A549 (cell line): ENCODE results near the gene ADCK2.

Source experiments
- CHD4 ChIP-seq: fragments of 200-600 bp; sonication (generic); IDR thresholded peaks from 2 replicates; pipeline ENCODE4 v1.6.1; 2016; ENCODE audit warnings: antibody characterized with exemption, mild to moderate bottlenecking, borderline replicate concordance
- HOXA7 ChIP-seq: fragments of 250-450 bp; sonication (Bioruptor Pico); IDR thresholded peaks from 2 replicates; pipeline ENCODE4 v1.5.0; 2020; ENCODE audit warnings: mild to moderate bottlenecking, moderate library complexity
- MAZ ChIP-seq: fragments of 150-350 bp; IDR thresholded peaks from 2 replicates; pipeline ENCODE4 v1.6.1; 2014; ENCODE audit warnings: antibody characterized with exemption, low read depth, low read length, borderline replicate concordance
- POLR2A ChIP-seq: IDR thresholded peaks from 2 replicates; pipeline ENCODE4 v1.6.1; 2012; ENCODE audit warnings: mild to moderate bottlenecking, low read length
- TF ChIP-seq, protein P1 (sequence below): fragments of >200 bp; sonication (Bioruptor Twin); formaldehyde crosslinking; IDR thresholded peaks from 3 replicates; pipeline ENCODE4 v1.5.1; 2016
- TF ChIP-seq, protein P2 (sequence below): fragments of 450-650 bp; IDR thresholded peaks from 2 replicates; pipeline ENCODE4 v1.6.1; 2014; ENCODE audit warnings: antibody characterized with exemption

DNA sequence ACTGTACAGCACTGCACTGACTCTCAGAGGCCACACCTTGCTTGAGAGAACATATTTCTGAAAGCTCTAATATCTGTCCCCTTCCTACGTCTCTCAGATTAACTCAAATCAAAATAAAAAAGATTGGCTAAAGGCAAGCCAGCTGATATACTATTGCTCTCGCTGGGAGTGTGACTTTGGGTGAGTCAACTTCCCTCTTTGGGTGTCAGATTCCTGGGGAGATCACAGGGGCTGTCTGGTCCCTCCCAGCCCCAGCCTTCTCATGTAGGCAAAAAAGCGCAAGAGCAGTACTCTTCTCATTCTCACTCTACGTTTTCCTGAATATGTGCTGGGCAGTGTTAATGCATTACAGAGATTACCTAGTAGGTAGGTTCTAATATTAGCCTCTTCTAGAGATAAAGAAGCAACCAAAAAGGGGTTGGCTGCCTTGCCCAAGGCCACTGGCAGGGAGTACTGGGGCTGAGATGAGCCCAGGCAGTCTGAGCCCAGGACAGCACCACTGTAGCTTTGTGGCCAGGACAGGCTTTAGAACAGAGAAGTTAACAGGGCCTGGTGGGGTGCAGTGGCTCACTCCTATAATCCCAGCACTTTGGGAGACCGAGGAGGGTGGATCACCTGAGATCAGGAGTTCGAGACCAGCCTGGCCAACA, 23.1 kb upstream of the ADCK2 start:
- TF ChIP-seq CHD4, result no peak
- TF ChIP-seq, protein P1, sequence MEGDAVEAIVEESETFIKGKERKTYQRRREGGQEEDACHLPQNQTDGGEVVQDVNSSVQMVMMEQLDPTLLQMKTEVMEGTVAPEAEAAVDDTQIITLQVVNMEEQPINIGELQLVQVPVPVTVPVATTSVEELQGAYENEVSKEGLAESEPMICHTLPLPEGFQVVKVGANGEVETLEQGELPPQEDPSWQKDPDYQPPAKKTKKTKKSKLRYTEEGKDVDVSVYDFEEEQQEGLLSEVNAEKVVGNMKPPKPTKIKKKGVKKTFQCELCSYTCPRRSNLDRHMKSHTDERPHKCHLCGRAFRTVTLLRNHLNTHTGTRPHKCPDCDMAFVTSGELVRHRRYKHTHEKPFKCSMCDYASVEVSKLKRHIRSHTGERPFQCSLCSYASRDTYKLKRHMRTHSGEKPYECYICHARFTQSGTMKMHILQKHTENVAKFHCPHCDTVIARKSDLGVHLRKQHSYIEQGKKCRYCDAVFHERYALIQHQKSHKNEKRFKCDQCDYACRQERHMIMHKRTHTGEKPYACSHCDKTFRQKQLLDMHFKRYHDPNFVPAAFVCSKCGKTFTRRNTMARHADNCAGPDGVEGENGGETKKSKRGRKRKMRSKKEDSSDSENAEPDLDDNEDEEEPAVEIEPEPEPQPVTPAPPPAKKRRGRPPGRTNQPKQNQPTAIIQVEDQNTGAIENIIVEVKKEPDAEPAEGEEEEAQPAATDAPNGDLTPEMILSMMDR, result no peak
- no peak for TF ChIP-seq POLR2A
- TF ChIP-seq HOXA7 (CRISPR knock-in tag), result no peak
- TF ChIP-seq, protein P2, sequence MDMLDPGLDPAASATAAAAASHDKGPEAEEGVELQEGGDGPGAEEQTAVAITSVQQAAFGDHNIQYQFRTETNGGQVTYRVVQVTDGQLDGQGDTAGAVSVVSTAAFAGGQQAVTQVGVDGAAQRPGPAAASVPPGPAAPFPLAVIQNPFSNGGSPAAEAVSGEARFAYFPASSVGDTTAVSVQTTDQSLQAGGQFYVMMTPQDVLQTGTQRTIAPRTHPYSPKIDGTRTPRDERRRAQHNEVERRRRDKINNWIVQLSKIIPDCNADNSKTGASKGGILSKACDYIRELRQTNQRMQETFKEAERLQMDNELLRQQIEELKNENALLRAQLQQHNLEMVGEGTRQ, result no peak
- TF ChIP-seq MAZ, result no peak
